Measurements from ENCODE around the gene SMIM13. TPM values are rescaled to one million over a fixed set of nuclear protein-coding genes. Genes with fewer than 3 reads are reported as not detected.

The SMIM13 gene
- total RNA-seq, 4 donors from 2014 or later = 6.3 to 11.1 (median 9.6) TPM

DNA sequence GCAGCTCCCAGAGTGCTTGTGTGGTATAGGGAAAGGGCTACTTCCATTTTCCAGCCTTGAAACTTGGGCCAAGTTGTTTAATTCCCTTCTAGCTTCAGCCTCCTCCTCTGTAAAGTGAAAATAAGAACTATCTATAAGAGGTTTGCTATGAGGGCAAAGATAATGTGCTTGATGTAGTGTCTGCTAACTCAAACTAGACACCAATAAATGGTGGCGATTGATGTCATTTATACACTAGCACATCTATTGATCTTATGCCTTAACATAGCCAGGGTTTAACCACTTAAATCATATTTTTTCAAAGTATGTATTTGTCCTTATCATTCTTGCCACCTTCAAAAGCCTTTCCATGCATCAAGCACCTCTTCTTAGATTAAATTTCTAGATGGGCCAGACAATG is 83.6 kb downstream of the SMIM13 start:
- 86 to 100% methylated on average over 1 of the region's 1 CpG for WGBS, 2 donors
- no peak overlapping the region for H3K4me3 ChIP-seq

DNA sequence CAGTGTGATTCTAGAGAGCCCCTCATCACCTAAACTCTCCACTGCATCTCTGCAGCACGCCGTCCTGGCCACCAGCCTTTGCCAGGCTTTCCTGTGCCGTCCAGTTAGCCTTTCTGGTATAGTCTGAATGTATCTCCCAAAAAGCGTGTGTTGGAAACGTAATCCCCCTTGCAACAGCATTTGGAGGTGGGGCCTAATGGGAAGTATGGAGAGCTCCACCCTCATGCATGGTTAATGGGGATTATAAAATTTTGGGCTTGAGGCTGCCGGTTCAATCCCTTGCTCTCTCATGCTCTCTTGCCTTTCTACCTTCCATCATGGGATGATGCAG is 85.4 kb downstream of the SMIM13 start:
- no peak overlapping the region for H3K4me3 ChIP-seq
- 63% methylated on average over 6 of the region's 6 CpGs for WGBS, 2 donors
- no peak for DNase-seq (ENCODE audit: low spot score in 2 of 2)
- TF ChIP-seq POLR2A (IDR thresholded peaks at IDR 0.05) = no peak
- TF ChIP-seq, protein P1, sequence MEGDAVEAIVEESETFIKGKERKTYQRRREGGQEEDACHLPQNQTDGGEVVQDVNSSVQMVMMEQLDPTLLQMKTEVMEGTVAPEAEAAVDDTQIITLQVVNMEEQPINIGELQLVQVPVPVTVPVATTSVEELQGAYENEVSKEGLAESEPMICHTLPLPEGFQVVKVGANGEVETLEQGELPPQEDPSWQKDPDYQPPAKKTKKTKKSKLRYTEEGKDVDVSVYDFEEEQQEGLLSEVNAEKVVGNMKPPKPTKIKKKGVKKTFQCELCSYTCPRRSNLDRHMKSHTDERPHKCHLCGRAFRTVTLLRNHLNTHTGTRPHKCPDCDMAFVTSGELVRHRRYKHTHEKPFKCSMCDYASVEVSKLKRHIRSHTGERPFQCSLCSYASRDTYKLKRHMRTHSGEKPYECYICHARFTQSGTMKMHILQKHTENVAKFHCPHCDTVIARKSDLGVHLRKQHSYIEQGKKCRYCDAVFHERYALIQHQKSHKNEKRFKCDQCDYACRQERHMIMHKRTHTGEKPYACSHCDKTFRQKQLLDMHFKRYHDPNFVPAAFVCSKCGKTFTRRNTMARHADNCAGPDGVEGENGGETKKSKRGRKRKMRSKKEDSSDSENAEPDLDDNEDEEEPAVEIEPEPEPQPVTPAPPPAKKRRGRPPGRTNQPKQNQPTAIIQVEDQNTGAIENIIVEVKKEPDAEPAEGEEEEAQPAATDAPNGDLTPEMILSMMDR (IDR thresholded peaks at IDR 0.05) = no peak
- TF ChIP-seq EP300 (IDR thresholded peaks at IDR 0.05) = no peak
- H3K27me3 ChIP-seq = no peaks in the 10 kb centered on the region
- peaks cover 0 to 11% (median 0%) of the 10 kb centered on the region in 3 donors for H3K36me3 ChIP-seq
- peaks cover 0 to 10% (median 0%) of the 10 kb centered on the region in 4 donors for H3K9me3 ChIP-seq
- no peak overlapping the region for H3K27ac ChIP-seq
- no peaks in the 10 kb centered on the region for H3K4me1 ChIP-seq

More for the DNA sequence above, 83.6 kb downstream of the SMIM13 start:
- TF ChIP-seq, protein P1 (IDR thresholded peaks at IDR 0.05) = no peak
- TF ChIP-seq POLR2A (IDR thresholded peaks at IDR 0.05) = no peak
- TF ChIP-seq EP300 (IDR thresholded peaks at IDR 0.05) = no peak
- H3K27me3 ChIP-seq = no peaks in the 10 kb centered on the region
- DNase-seq (ENCODE audit: low spot score in 2 of 2) = no peak
- no peak overlapping the region for H3K27ac ChIP-seq
- H3K4me1 ChIP-seq = peaks cover 0 to 8% (median 3%) of the 10 kb centered on the region in 4 donors
- peaks cover 0 to 2% (median 0%) of the 10 kb centered on the region in 3 donors for H3K36me3 ChIP-seq
- peaks cover 0 to 10% (median 0%) of the 10 kb centered on the region in 4 donors for H3K9me3 ChIP-seq

DNA sequence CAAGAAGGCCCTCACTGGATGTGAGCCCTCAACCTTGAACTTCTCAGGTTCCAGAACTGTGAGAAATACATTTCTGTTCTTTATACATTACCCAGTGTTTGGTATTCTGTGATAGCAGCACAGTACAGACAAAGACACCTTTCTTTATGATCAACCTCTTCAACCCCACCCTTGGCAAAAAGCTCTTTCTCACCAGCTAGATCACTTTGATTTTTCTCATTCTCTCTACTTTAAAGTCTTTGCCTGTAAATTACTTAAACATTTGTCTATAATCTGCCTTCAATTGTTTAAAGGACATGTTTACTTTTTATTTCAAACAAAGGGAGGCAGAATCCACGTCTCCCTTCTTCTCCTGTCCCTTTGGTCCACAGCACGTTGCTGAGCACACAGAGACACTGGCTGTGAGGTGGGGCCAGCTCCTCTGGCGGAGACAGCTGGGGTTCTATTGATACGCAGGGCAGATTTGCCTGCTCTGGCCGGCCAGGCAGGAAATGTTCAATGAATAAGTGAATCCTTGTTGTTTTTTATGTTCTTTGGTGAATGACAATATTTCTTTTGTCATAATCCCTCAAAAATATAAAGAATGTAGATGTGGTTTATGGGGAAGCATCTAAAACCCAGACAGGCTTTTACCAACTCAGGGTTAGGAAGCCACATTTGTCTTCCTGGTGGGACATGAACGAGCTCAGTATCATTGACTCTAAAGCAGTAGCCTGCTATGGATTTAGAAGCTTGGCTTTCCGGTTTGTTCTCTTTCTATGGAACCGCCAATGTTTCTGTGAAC is 86.0 kb downstream of the SMIM13 start:
- WGBS, 2 donors = 71 to 77% methylated on average over 8 of the region's 8 CpGs
- no peak overlapping the region for H3K4me3 ChIP-seq
- no peak for TF ChIP-seq POLR2A (IDR thresholded peaks at IDR 0.05)
- TF ChIP-seq EP300 (IDR thresholded peaks at IDR 0.05) = no peak
- TF ChIP-seq, protein P1 (IDR thresholded peaks at IDR 0.05) = no peak
- H3K27me3 ChIP-seq = no peaks in the 10 kb centered on the region
- no peaks in the 10 kb centered on the region for H3K4me1 ChIP-seq
- peaks cover 0 to 17% (median 0%) of the 10 kb centered on the region in 3 donors for H3K36me3 ChIP-seq
- peaks cover 0 to 10% (median 0%) of the 10 kb centered on the region in 4 donors for H3K9me3 ChIP-seq
- no peak overlapping the region for H3K27ac ChIP-seq
- no peak for DNase-seq (ENCODE audit: low spot score in 2 of 2)

DNA sequence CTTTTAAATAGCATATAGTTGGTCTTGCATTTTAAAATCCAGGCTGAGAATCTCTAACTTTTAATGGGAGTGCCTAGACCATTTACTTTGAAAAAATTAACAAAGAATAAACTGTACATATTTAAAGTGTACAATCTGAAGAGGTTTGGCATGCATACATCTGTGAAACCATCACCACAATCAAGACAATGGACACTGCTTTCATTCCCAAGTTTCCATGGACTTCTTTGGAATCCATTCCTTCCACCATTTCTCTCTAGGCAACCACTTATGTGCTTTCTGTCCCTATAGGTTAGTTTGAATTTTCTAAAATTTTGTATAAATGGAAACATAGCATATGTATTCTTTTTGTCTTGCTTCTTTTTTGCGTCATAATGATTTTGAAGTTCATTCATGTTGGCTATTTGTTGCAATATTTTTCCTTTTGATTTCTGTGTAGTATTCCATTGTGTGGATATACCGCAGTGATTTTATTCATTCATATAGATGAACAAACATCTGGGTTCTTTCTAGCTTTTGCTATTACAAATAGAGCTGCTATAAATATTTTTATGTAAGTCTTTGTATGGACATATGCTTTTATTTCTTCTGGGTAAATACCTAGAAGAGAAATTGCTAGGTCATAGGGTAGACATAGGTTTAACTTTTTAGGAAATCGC is 88.0 kb downstream of the SMIM13 start:
- no peaks in the 10 kb centered on the region for H3K27me3 ChIP-seq
- no peak for TF ChIP-seq POLR2A (IDR thresholded peaks at IDR 0.05)
- TF ChIP-seq, protein P1 (IDR thresholded peaks at IDR 0.05) = no peak
- no peak for TF ChIP-seq EP300 (IDR thresholded peaks at IDR 0.05)
- H3K27ac ChIP-seq = no peak overlapping the region
- H3K4me1 ChIP-seq = no peaks in the 10 kb centered on the region
- WGBS, 2 donors = 96 to 99% methylated on average over 3 of the region's 3 CpGs
- no peak for DNase-seq (ENCODE audit: low spot score in 2 of 2)
- peaks cover 0 to 10% (median 0%) of the 10 kb centered on the region in 4 donors for H3K9me3 ChIP-seq
- H3K4me3 ChIP-seq = no peak overlapping the region
- H3K36me3 ChIP-seq = peaks cover 2 to 37% (median 3%) of the 10 kb centered on the region in 3 donors
